ENCODE results near the gene BCL11B. TPM values are rescaled to one million over a fixed set of nuclear protein-coding genes. Genes with fewer than 3 reads are reported as not detected.

BCL11B gene
- polyA plus RNA-seq, 3 donors: 0.01 TPM; not detected in 2

- Mint-ChIP-seq H3K9me3 (peaks cover 0 to 19% (median 5%) of the 10 kb centered on the region in 7 donors), H3K27me3 (ENCODE audit: low read depth in 3 of 3) (peaks cover 68 to 96% (median 72%) of the 10 kb centered on the region in 3 donors), H3K4me3 (peak overlapping the region in 1 of 2 donors; percentile 84), H3K36me3 (peaks cover 4 to 6% of the 10 kb centered on the region in 2 donors), H3K4me1 (peaks cover 24% of the 10 kb centered on the region), H3K27ac (peak overlapping the region in 1 of 7 donors; percentile 7)
- H4K20me1 ChIP-seq (ENCODE audit: insufficient read depth, low read length): no peaks in the 10 kb centered on the region
- H3K9me3 ChIP-seq (replicated peaks in 1 of 2; ENCODE audit: control insufficient read depth in 1 of 2, insufficient read depth in 1 of 2, low read length in 2 of 2): peaks cover 3 to 26% of the 10 kb centered on the region in 2 donors
- intact Hi-C loops (cut with micrococcal nuclease): no loop called here
- H3K4me1 ChIP-seq (ENCODE audit: control insufficient read depth in 1 of 2, insufficient read depth in 2 of 2, low read length in 2 of 2): peaks cover 0 to 10% of the 10 kb centered on the region in 2 donors
- H3K9ac ChIP-seq (ENCODE audit: insufficient read depth, low read length, poor library complexity, severe bottlenecking): no peak overlapping the region
- TF ChIP-seq CTCF (IDR thresholded peaks at IDR 0.05): no peak
- H3K4me3 ChIP-seq (replicated peaks in 1 of 3; ENCODE audit: low read depth in 2 of 3, low read length in 3 of 3): no peak overlapping the region
- H3K4me2 ChIP-seq (replicated peaks; ENCODE audit: extremely low read depth, low read length, poor library complexity, severe bottlenecking): no peak overlapping the region
- no peaks in the 10 kb centered on the region for H3K79me2 ChIP-seq (ENCODE audit: insufficient read depth, low read length)
- H3K27ac ChIP-seq (ENCODE audit: low read depth in 1 of 2, low read length in 2 of 2): no peak overlapping the region
- H2AFZ ChIP-seq (ENCODE audit: insufficient read depth, low read depth, low read length, poor library complexity, severe bottlenecking): no peak overlapping the region
- peaks cover 68 to 90% of the 10 kb centered on the region in 2 donors for H3K27me3 ChIP-seq (ENCODE audit: control insufficient read depth in 2 of 2, insufficient read depth in 2 of 2, low read length in 2 of 2)
- H3K36me3 ChIP-seq (replicated peaks in 1 of 2; ENCODE audit: control insufficient read depth in 1 of 2, insufficient read depth in 2 of 2, low read length in 2 of 2): no peaks in the 10 kb centered on the region
- WGBS (ENCODE audit: insufficient coverage): 4% methylated on average over 30 of the region's 34 CpGs
- DNase-seq: no peak
Observed at GRCh38 chr14:99273766-99274345, 1.9 kb upstream of the BCL11B start.

GRCh38 chr14:99272899-99273765 is 1.1 kb upstream of the BCL11B start:
- Mint-ChIP-seq H3K9me3 (peaks cover 0 to 19% (median 5%) of the 10 kb centered on the region in 7 donors), H3K27me3 (ENCODE audit: low read depth in 3 of 3) (peaks cover 73 to 96% (median 75%) of the 10 kb centered on the region in 3 donors), H3K27ac (no peak overlapping the region), H3K4me1 (peaks cover 24% of the 10 kb centered on the region), H3K36me3 (peaks cover 4 to 6% of the 10 kb centered on the region in 2 donors), H3K4me3 (peak overlapping the region; percentile 3 to 89)
- no peak for TF ChIP-seq CTCF (IDR thresholded peaks at IDR 0.05)
- H3K4me3 ChIP-seq (replicated peaks in 1 of 3; ENCODE audit: low read depth in 2 of 3, low read length in 3 of 3): no peak overlapping the region
- no peak overlapping the region for H2AFZ ChIP-seq (ENCODE audit: insufficient read depth, low read depth, low read length, poor library complexity, severe bottlenecking)
- peaks cover 0 to 10% of the 10 kb centered on the region in 2 donors for H3K4me1 ChIP-seq (ENCODE audit: control insufficient read depth in 1 of 2, insufficient read depth in 2 of 2, low read length in 2 of 2)
- no peaks in the 10 kb centered on the region for H3K79me2 ChIP-seq (ENCODE audit: insufficient read depth, low read length)
- H4K20me1 ChIP-seq (ENCODE audit: insufficient read depth, low read length): no peaks in the 10 kb centered on the region
- no peak overlapping the region for H3K27ac ChIP-seq (ENCODE audit: low read depth in 1 of 2, low read length in 2 of 2)
- intact Hi-C loops (cut with micrococcal nuclease): no loop called here
- DNase-seq: no peak
- no peaks in the 10 kb centered on the region for H3K36me3 ChIP-seq (replicated peaks in 1 of 2; ENCODE audit: control insufficient read depth in 1 of 2, insufficient read depth in 2 of 2, low read length in 2 of 2)
- peaks cover 3 to 27% of the 10 kb centered on the region in 2 donors for H3K9me3 ChIP-seq (replicated peaks in 1 of 2; ENCODE audit: control insufficient read depth in 1 of 2, insufficient read depth in 1 of 2, low read length in 2 of 2)
- WGBS (ENCODE audit: insufficient coverage): 1% methylated on average over 44 of the region's 53 CpGs
- peaks cover 72 to 92% of the 10 kb centered on the region in 2 donors for H3K27me3 ChIP-seq (ENCODE audit: control insufficient read depth in 2 of 2, insufficient read depth in 2 of 2, low read length in 2 of 2)
- no peak overlapping the region for H3K4me2 ChIP-seq (replicated peaks; ENCODE audit: extremely low read depth, low read length, poor library complexity, severe bottlenecking)
- no peak overlapping the region for H3K9ac ChIP-seq (ENCODE audit: insufficient read depth, low read length, poor library complexity, severe bottlenecking)
